Stimulated activated CD4-positive, alpha-beta T cell treated with anti-CD3 and anti-CD28 coated beads, Interleukin-2, amount 100 ng/mL, for 4 hours (primary cell): ENCODE data around the gene KPNB1.
A peak's percentile ranks its signal among the peaks of the same experiment; 100 is the strongest.

Experiments
- DNase-seq: peaks from one replicate; pipeline ENCODE4 v3.0.0-alpha.2; 2020; ENCODE audit warnings: low read depth

KPNB1 gene

GRCh38 chr17:47696717-47697642 lies 47.3 kb downstream of the KPNB1 start:
- DNase-seq = no peak

DNA sequence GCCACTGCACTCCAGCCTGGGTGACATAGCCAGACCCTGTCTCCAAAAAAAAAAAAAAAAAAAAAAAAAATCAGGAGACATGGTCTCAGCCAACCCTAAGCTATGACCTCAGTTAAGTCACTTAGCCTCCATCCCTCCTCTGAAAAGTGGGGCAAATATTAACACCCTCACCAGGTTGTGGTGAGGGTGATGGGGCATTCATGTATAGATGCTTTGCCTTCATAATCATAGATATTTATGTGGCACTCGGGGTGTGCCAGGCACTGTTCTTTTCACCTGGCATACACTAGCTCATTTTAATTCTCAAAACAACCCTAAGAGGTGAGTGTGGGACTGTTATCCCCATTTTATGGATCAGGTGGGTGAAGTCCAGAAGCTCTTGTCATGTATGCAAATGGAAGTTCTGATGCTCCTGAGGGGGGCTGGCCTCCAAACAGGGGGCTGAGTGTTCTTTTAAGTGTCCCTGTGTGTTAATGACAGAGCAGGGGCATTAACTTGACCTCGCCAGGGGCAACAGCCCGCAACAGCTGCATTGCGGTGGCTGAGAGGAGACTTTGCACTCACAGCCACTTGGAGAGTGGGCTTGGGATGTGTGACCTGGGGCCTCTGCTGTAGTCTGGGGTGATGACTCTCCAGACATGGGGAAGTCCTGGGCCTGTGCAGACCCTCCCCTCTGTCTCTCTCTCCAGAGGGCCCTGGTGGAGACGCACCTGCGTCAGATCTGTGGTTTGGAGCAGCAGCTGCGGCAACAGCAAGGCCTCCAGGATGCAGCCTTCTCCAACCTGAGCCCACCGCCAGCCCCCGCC lies 48.4 kb downstream of the KPNB1 start:
- no peak for DNase-seq

- DNase-seq = peak; percentile 76
Measured at GRCh38 chr17:47698749-47699535, 49.2 kb downstream of the KPNB1 start.

- DNase-seq = no peak
Measured at GRCh38 chr17:47699536-47699840, 49.8 kb downstream of the KPNB1 start.

GRCh38 chr17:47700471-47701449 lies 51.0 kb downstream of the KPNB1 start:
- no peak for DNase-seq

GRCh38 chr17:47701608-47702007 lies 51.9 kb downstream of the KPNB1 start:
- no peak for DNase-seq

DNA sequence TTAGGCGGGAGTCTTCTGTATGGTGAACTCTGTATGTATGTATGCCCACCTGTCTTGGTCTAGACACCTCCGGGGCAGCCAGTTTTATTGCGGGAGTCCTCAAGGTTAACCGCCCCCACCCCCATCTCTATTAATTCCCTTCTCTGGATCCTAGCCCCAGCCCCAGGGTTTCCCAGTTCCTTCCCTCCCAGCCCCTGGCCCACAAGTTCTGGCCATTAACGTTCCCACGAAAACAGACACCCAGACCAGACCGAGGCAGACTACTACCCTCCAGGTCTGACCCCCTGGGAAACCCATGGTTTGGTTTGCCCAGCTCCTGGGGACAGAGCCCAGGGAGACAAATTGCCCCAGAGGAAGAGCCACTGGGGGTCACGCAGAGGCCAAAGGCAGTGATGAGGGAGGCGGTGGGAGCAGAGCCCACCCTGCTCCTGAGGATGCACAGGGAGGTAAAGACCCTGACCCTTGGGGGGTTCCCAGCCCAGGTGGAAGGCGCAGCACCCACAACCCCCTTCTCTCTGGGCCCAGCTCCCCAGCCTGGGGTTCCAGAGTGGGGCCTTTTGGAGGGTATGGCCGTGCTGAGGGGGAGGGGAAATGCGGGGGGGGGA lies 52.8 kb downstream of the KPNB1 start:
- no peak for DNase-seq

DNA sequence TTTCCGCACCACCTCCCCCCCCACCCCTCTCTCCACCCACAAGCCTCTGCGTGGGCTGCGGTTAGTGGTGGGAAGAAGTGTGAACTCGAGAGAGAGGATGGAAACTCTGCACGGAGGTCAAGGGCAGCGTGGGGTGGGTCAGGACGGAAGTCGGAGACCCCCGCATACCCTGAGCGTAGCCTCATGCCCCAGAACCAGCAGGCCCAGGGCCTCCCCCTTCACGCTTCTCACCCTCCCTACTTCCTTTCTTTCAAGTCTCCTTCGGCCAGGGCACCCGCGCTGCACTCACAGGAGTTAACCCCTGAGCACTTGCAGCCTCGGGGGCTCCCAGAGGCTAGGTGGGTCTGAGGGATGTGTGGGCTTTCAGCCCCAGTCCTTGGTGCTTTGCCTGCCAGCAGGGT lies 53.5 kb downstream of the KPNB1 start:
- DNase-seq = peak; percentile 74

DNA sequence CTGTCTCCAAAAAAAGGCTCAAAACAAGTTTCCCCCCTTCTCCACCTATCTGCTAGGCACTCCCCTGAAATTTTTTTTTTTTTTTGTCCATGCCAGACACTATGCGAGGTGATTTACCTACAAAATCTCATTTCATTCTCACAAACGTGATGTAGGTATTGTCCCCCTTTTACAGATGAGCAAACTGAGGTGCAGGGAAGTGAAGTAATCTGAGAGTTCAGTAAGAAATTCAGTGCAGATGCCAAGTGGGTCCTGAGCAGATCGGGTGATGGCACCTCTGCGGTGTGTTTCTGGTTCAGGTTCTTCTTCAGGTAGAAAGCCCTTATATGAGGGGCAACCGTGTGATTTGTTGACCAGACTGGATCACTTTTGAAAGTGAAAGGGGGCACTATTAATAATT lies 54.0 kb downstream of the KPNB1 start:
- DNase-seq = no peak

- no peak for DNase-seq
Measured at GRCh38 chr17:47704116-47704515, 54.4 kb downstream of the KPNB1 start.

DNA sequence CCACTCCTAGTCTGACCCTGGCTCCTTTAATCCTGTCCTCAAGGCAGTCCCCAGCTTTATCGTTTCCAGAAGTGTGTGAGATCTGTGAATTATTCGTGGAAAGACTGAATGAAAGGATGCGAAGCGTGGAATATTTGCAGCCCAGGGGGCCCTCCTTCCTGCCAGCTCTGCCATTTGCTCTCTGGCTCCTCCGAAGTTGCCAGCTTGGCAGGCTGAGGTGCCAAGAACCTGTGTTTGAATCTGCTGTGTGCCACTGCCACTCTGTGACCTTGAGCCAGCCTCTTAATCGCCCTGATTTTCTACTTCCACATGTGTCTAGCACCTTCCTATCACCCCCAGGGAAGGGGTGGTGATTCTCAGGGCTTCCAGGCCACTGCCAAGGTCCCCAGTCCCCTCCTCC lies 55.0 kb downstream of the KPNB1 start:
- no peak for DNase-seq

DNA sequence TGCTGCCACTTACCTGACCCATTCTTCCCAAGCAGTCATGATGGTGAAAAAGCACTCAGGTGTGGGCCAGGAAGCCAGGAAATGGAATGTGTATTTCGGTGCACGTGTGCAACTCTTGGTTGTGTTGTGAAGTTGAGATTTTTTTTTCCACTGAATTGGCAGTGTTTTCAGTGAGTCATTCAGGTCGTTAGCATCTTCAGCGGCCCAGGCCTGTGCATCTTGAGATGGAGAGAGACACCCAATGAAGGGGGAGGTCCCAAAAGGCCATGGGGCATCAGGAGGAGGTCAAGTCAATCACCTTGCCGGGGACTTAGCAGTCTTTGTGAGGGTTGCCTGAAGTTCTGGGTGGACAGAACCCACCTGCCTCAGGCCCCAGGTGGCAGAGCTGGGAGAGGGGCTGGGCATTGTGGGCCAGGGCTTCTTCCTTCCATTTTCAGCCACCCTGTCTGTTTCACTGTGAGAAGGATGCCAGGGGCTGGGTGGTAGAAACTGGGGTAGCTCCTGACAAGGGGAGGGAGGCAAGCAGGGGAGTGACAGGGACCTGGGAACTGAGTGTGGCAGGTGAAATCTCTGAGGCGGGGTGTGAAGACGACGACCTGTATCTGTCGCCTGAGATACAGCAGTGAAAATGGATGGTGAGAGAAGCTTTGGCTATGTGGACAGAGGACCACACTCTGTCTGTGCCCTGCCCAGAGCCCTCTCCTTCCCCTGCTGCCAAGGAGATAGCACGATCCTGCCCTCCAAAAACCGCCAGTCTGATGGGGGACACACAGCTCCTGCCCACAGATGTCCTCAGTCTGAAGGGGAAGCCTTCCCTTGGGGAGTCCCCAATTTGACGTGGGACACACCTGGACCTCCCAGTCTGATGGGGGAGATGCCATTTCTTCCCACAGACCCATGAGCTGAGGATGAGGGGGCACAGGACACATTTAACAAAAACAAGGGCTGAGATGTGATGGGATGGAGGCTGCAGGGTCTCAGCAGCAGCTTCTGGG lies 56.1 kb downstream of the KPNB1 start:
- peak; percentile 53 for DNase-seq

- no peak for DNase-seq
Measured at GRCh38 chr17:47707056-47707804, 57.5 kb downstream of the KPNB1 start.

- DNase-seq = no peak
Measured at GRCh38 chr17:47707884-47708283, 58.2 kb downstream of the KPNB1 start.

DNA sequence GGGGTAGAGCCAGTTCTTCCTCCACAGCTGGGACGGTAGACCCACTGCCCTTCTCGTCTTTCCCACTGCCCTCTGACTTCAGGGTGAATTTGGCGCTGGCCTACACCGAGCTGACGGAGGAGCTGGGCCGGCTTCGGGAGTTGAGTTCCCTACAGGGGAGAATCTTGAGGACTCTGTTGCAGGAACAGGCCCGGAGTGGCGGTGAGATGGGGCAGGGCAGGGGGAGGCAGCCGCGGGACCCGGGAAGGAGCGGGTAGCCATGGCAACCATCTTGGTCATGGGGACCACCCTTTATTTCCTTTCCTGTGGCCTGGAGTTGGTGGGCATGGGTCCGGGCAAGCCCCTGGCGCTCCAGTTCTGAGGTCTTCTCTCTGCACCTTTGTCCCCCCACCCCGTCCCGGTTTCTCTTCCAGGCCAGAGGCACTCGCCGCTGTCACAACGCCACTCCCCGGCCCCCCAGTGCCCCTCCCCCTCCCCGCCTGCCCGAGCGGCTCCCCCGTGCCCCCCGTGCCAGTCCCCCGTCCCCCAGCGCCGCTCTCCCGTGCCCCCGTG lies 58.7 kb downstream of the KPNB1 start:
- DNase-seq = no peak

- no peak for DNase-seq
Measured at GRCh38 chr17:47708864-47709541, 59.3 kb downstream of the KPNB1 start.

DNA sequence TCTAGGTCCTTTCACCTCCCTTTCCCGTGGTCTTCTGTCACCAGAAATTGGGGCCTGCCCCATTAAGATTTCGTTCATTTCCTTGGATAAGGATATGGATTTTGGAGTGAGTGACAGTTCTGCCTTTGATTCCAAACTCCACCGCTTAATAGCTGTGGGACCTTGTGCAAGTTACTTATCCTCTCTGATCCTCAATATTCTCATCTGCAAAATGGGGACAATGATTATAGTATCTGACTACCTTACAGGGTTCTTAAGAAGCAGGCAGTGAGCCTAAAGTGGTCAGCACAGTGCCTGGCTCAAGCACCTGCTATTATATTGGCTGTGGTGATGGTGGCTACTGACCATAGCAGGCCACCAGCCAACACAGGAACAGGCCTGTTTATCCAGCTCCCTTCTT lies 59.9 kb downstream of the KPNB1 start:
- no peak for DNase-seq
